Activated T-helper 1 cell treated with Interleukin-2 at 50 U/mL for 16 hours (primary cell): Measurements from ENCODE around the gene RAET1G.
A peak's percentile ranks its signal among the peaks of the same experiment; 100 is the strongest.
"Not testable (repeated sequence)": the region's sequence is repeated elsewhere in the genome, so short reads cannot be mapped to it uniquely, and the experiment has no call there.

Experiments used
- DNase-seq: peaks from one replicate; pipeline ENCODE4 v3.0.0-alpha.2; 2020; ENCODE audit warnings: low read depth

The RAET1G gene, protein sequence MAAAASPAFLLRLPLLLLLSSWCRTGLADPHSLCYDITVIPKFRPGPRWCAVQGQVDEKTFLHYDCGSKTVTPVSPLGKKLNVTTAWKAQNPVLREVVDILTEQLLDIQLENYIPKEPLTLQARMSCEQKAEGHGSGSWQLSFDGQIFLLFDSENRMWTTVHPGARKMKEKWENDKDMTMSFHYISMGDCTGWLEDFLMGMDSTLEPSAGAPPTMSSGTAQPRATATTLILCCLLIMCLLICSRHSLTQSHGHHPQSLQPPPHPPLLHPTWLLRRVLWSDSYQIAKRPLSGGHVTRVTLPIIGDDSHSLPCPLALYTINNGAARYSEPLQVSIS

DNA sequence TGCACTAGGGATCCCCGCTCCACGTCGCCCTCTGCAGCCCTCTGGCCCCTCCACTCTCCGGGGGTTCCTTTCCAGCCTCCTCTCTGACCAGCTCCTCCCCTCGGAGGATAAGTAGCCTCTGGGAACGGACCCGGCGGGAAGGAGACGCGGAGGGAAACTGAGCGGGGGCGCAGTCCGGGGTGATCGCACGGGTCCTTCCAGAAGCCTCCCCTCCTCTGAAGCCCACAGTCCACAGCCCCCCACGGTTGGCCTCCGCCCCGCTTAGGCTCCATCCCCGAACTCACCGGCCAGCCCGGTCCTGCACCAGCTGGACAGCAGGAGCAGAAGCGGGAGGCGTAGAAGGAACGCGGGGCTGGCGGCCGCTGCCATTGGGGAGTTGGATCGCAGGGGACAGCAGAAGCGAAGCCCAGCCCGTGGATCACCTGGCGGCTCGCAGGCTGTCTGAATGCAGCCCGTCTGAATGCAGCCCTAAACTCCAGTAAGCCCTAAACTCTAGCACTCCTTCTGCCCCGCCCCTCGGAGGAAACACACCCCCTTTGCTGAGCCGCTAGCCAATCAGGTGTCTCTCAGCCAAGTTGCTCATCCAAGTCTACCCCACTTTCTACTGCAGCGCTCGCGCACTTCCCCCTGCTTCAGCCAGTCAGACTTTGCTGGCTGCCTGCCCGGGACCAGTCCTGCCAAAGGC lies at the start of gene RAET1G:
Gene RAET1G (minus strand): TSS at position 480 of the 685 bp plus-strand sequence. CDS start 111 bp downstream, at position 369.
- DNase-seq, result peak; percentile 63

DNA sequence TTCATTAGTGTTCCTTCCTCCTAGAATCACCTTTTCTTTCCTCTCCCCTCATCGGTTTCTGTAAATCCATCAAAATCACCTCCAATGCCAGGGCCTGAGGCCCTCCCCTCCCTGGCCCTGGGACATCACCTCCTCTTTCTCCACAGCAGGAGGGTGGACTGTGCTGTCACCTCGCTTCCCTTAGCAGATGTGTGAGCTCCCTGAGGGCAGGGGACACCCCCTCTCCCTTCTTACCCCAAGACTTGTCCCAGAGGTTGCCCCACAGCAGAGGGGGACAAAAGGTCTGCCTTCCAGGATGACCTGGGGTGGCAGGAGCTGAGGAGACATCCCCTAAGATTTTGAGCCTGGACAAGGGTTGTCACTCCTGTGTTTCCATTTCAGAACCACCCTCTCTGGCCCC lies 46.7 kb upstream of the RAET1G start:
- no peak for DNase-seq

DNA sequence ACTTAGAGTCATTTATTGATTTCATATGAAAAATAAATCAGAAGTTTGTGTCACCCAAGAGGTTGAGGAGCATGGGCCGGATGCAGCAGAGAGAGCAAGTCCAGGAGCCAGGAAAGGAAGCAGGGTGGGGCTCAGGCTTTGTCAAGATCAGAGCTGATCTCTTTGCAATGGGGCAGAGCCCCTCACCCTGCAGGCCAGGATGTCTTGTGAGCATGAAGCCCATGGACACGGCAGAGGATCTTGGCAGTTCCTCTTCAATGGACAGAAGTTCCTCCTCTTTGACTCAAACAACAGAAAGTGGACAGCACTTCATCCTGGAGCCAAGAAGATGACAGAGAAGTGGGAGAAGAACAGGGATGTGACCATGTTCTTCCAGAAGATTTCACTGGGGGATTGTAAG lies 46.0 kb upstream of the RAET1G start:
- DNase-seq, result not testable (repeated sequence)

DNA sequence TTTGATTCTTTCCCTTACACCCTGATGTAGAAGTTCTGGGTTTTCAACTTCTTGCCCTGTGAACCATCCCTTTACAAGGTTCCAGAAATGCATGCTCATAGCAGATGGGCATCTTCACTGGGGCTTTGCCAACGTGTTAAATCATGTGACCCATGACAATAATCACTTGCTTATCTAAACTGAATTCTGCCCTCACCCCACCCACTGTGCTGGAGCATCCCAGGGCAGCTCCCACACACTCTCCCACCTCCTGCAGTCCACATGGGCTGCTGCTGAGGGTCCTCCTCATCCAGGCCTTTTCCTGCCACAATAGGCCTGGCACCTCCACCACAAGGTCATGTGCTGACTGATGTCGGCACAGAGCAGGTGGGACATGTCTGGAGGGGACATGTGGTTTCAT lies 45.1 kb upstream of the RAET1G start:
- DNase-seq, result not testable (repeated sequence)

DNA sequence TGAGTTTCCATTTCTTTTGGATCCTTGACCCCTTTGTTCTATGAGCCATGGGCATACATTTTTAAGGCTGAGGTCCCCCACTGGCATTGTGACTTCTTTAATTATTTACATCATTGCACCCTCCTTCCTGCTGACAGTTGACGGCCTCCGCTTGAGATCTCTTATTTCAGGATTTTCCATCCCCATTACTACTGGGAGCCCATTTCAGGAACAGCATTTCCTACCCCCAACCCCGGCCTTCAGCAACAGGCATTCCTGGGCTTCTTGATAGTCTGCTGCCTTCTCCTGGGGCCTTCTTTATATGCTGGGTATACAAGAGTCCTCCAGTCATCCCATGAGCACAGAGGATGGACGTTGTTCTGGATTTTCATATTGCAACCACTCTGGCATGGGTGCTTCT lies 44.7 kb upstream of the RAET1G start:
- DNase-seq, result no peak

DNA sequence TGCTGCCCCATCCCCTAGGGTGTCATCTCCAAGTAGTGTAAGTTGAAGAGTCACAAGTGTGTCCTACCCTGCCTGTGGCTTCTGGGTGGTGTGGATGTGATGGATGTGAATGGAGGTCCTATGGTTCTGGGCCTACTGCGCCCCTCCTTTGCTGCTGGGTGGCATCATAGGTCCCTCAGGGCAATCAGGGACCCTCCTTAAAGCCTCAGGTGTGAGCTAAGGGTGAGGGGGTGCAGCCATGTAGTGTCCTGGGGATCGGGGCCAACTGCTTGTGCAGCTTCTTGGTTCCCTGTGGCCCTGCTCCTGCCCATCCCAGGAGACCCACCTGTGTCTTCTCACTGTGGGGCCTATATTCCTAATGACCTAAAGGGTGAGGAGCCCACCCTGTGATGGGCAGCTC lies 43.4 kb upstream of the RAET1G start:
- not testable (repeated sequence) for DNase-seq

DNA sequence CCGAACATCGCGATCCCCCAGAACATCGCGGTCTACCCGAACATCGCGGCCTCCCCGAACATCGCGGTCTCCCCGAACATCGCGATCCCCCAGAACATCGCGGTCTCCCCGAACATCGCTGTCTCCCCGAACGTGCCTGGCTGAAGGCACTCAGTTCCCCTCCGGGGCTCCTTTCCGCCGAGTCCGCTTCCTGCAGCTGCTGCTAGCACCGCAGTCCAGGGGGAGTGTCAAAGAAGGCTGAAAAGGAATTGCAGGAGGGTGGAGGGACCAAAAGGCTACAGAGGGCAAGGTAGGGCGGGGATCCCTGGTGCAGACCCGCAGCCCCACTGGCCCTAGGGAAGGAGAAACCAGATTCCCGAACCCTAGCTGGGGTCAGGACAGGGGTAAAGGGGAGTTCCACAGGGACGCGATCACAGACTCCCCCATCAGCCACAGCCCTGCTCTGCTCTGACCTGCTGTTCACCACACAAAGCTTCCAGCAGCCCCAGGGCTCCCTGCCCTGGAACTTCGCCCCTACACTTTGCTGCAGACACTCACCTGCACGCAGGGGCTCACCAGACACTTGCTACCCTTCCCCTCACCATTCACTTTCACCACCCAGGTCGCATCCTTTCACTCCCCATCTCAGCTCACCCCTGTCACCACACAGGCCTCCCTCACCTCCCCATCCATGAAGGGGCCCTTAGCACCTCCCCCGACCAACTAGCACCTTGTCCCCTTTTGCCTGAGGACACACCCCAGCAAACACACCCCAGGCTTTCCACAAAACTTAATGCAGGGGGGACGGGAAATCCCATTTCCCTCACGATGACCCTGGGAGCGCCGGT lies 42.5 kb upstream of the RAET1G start:
- DNase-seq, result no peak

DNA sequence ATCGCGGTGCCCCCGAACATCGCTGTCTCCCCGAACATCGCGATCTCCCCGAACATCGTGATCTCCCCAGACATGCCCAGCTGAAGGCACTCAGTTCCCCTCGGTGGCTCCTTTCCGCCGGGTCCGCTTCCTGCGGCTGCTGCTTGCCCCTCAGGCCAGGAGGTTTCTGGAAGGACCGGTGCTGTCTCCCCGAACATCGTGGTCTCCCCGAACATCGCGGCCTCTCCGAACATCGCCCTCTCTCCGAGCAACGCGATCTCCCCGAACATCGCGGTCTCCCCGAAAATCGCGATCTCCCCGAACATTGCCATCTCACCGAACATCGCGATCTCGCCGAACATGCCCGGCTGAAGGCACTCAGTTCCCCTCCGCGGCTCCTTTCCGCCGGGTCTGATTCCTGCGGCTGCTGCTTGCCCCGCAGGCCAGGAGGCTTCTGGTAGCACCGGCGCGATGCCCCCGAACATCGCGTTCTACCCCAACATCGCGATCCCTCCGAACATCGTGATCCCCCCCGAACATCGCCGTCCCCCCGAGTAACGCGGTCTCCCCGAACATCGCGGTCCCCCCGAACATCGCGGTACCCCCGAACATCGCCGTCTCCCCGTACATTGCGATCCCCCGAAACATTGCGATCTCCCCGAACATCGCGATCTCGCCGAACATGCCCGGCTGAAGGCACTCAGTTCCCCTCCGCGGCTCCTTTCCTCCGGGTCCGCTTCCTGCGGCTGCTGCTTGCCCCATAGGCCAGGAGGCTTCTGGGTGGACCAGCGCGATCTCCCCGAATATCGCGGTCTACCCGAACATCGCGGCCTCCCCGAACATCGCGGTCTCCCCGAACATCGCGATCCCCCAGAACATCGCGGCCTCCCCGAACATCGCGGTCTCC lies 41.6 kb upstream of the RAET1G start:
- no peak for DNase-seq

DNA sequence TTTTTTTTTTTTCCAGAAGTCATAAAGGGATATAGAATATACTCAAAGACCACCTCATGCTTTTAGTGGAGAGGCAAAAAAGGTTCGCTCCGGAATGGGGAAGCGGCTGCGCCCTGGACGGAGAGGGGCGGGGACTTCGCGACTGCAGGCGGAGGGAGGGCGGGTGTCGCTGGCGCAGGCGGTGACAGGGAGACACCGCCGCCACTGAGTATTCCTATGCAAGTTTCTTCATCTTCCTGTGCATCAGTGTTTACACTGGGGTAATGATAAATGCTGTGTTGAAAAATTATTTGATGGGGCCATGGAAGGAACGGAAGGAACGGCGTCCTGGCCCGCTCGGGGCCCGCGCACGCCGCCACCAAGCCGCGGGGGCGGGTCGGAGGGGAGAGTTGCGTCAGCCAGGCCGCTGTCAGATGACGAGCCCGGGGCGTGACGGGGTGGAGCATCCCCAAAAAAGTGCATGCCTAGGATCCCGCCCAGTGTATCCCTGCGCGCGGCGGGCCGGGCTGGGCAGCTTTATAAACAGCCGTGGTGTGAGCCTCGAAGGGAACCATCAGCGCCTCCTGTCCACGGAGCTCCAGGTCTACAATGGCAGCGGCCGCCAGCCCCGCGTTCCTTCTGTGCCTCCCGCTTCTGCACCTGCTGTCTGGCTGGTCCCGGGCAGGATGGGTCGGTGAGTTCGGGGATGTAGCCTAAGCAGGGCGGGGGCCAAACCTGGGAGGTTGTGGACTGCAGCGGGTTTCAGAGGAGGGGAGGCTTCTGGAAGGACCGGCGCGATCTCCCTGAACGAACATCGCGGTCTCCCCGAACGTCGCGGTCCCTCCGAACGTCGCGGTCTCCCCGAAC lies 40.8 kb upstream of the RAET1G start, which contains the start of gene ULBP1:
Gene ULBP1 (plus strand): TSS at position 482 of the 846 bp plus-strand sequence. CDS start 107 bp downstream, at position 589.
- peak; percentile 42 for DNase-seq

DNA sequence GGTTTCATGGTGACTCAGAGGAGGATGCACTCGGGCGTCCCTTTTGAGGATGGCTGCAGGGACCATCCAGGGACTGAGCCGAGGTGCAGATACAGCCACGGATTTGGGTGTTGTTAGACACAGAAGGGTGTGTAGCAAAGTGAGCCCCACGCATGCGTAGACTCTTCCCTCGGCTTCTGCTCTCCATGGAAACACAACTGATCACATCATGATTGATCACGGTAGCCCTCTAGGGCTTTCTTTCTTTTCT lies 40.2 kb upstream of the RAET1G start:
- no peak for DNase-seq

DNA sequence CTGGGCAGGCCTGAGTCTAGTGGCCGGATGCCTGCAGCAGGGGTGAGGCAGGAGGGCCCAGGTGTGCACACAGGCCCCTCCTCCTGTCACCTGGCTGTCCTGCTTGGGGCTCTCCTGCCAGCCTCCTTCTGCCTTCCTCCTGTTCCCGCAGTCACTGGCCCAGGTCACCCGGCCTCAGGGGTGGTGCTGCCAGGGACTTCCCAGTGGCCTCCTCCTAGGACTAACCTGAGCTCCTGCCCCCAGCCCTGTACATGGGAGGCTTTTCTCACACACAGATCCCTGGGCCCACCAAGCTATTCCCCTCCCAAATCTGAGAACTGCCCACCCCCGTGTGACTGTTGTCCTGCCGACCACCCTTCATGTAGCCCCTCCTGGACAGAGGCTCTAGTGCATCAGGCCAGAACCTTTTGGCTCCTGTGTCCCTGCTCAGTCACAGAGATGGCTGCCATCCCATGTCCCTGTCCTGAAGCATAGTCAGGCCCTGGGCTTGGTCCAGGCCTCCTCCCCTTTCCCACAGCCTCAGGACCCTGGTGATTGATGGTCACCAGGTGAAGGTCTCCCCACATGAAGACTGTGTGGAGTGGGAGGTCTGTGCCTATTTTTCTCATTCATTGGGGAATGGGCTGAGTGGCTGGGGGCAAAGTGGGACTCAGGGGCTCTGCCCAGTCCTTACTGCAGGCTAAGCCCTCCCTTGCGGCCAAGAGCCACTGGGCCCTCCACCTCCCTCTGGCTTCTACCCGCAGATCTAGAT lies 39.7 kb upstream of the RAET1G start:
- DNase-seq, result no peak

DNA sequence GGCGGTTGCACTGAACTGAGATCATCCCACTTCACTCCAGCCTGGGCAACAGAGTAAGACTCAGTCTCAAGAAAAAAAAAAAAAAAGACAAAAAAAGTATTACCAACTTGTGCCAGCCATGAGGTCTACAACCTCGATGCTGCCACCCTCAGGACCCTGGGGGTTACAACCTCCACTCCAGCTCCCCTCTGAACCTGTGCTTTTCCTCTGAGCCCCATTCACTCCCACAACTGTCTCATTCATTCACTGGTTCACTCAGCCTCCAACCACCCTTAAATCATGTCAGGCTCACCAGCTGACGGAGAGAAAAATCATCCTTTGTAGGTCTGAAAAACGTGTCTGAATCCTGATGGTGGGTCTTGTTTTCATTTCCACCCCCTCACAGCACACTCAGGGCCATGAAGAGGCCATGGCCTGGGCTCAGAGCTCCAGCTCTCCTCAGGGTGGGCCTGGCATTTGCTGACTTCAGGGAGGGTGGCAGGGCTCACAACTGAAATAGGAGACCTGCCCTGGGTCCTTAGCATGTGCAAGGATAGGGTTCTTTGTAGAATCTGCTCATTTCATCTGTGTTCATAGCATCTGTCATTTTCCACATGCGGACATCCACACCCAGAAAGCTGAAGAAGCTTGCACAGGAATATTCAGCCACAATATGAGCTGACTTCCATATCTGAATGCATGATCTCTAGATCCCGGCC lies 39.0 kb upstream of the RAET1G start:
- no peak for DNase-seq

DNA sequence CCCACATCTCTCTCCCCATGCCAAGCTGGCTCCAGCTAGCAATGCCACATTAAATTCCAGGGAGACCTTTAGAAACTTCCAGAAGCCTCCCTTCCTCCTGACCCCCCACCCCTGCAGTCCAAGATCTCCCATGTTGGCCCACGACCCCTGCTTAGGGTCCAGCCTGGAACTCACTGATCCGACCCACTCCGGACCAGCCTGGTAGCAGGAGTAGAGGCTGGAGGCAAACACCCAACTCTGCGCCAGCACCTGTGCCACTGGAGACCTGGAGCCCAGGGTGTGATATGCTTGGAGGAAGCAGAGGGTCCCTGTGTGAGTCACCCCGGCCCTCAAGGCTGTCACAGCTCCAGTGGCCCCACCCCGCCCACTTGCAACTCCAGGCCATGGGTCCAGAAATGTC lies 37.6 kb upstream of the RAET1G start:
- no peak for DNase-seq

DNA sequence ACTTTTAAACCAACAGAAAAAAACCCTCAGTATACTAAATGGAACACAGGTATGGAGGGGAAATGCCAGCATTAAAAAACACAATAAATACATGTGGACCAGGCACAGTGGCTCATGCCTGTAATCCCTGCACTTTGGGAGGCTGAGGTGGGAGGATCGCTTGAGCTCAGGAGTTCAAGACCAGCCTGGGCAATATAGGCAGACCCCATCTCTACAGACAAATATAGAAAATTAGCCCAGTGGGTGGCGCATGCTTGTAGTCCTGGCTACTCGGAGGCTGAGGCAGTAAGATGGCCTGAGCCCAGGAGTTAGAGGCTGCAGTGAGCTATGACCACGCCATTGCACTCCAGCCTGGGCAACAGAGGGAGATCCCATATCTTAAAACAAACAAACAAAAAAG lies 36.9 kb upstream of the RAET1G start:
- not testable (repeated sequence) for DNase-seq

DNA sequence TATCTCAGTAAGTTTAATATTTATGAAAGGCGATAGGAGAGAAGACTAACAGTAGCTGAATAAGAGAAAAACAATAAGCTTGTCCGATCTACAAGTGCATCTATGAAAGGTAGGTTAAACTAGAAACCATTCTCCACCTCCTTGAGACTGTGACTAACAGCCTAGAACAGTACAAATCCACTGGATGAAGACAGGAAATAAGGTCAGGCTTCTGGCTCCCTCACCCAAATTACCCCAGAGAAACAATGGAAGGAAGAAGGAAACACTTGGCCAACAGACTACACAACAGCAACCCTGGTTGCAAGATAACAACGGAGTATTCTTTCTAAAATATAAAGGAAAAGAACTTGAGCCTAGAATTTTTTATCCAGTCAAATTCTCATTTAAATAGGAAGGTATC lies 35.2 kb upstream of the RAET1G start:
- DNase-seq, result not testable (repeated sequence)

DNA sequence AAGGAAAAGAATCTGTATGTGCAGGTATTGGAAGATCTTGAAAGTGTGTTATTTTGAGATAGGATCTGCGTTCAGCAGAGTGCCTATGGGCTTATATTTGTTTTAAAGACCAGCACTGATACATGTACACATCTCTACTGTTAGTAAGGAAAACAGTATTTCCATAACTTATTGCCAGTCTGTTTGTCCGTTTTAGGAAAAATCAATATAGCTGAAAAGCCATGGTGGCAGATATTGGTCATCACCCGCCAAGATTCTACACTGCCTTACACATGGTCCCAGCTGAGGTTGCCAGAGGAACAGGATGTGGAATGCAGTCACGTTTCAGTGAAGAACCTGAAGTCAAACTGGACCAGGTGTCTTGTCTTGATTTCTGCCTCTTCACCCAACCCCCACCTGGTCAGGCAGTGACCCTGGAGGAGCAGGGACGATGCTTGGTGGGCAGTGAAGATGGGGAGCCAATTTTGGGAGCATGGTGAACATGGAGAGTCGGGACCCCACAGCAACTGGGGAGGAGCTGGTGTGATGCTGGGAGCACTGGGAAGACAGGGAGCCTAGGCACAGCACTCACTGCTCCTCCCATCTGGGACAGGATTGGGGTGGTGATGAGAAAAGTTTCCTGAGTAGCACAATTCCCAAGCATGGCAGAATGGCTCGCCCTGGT lies 32.9 kb upstream of the RAET1G start:
- DNase-seq, result not testable (repeated sequence)

DNA sequence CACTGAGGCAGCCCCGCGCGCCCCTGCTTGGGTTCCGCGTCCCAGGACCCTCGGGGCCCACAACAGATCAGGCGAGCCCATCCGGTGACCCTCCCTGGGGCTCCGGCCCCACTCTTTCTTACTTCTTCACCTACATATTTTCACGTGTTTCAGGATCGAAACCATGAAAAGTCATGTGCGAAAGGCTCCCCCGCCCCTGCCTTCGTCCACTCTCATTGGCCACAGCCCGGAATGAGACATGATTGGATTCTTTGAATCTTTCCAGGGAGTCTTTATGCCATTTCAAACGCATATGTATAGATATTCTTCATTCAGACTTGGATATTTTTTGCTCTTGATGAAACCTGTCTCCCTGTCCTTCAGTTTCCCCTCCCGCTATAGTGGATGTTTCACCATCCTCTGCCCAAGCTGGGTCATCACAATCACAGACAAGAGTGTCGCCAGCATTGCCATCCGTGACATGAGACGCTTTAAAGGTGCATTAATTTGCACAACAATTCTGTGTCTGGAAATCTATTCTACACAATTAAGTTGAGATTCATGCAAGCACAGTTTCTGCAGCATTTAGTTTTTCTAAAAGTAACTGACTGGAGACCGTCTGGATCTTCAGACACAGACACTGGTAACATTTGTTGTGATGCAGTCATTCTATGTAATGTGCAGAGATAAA lies 32.2 kb upstream of the RAET1G start:
- DNase-seq, result not testable (repeated sequence)

DNA sequence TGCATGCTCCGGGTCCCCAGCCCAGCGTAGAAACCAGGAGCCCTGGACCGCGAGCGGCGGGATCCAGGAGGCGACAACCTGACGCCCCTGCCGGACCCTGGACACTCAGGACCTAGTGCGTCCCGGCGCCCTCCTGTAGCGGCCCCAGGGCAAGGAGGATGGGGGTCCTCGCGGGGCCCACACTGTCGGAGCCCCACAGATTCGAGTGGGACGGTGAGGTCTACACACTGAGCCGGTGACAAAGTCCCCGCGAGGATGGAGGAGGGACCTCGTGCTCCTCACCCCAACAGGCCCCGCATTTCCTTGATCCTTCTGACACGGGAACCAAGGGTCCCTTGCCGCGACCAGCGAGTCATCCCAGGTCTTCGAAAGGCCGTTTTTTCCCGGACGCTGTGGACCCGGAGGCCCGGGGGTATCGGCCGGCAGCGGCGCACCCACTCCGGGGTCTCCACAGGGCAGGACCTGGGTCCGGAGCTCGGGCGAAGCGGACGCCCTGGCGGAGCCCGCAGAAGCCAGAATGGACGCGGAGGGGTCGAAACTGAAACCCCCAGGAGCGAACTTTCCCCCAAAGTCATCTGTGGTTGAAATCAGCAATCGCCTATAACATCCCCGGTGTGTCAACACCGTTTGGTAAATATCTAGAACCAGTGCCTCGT lies 31.5 kb upstream of the RAET1G start:
- DNase-seq, result not testable (repeated sequence)
